ENCODE measurements around the gene GNAI1. TPM values are rescaled to one million over a fixed set of nuclear protein-coding genes. Genes with fewer than 3 reads are reported as not detected.

GNAI1 gene
- total RNA-seq, 1 donor from 2014 or later: 0.35 TPM

DNA sequence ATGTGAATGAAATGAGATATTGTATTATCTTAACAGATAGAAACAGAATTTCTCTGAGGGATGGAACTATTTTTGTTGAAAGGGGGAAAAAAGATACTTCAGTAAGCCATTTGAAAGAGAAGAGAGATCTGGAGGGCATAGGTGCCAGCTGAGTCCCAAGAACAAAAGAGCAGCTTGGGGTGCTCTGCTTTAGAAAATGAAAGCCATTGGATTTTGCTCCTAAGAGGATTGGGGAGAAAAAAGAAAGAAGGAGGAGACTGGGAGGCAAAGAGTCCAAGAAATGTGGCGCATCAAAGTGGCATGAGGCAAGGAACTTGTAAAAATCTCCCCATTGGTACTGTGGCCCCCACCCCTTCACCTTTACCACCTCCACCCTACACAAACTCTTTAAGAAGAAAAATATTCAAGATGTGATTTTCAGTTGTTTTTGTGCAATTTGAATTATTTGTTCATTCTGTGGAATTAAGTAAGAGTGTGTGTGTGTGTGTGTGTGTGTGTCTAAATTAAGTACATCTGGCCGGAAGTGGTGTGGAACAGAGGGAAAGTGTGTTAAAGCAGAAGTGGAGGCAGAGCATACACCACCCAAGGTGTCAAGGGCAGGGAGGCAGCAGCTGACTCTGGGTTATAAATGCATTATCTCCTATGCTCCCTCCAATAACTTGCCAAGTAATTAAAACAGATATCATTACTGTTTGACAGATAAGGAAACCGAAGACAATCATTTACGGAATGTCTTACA is 9.9 kb upstream of the GNAI1 start:
- Mint-ChIP-seq H3K27me3 (no peaks in the 10 kb centered on the region), H3K4me1 (no peaks in the 10 kb centered on the region), H3K9me3 (no peaks in the 10 kb centered on the region), H3K4me3 (no peak overlapping the region), H3K27ac (no peak overlapping the region), H3K36me3 (ENCODE audit: low read depth) (no peaks in the 10 kb centered on the region)
- ChIA-PET CTCF (no interaction called here), POLR2A (no interaction called here)
- no peak for ATAC-seq (ENCODE audit: low read depth)
- intact Hi-C loops (cut with micrococcal nuclease): no loop called here
- no peak for DNase-seq
- TF ChIP-seq, protein P1, sequence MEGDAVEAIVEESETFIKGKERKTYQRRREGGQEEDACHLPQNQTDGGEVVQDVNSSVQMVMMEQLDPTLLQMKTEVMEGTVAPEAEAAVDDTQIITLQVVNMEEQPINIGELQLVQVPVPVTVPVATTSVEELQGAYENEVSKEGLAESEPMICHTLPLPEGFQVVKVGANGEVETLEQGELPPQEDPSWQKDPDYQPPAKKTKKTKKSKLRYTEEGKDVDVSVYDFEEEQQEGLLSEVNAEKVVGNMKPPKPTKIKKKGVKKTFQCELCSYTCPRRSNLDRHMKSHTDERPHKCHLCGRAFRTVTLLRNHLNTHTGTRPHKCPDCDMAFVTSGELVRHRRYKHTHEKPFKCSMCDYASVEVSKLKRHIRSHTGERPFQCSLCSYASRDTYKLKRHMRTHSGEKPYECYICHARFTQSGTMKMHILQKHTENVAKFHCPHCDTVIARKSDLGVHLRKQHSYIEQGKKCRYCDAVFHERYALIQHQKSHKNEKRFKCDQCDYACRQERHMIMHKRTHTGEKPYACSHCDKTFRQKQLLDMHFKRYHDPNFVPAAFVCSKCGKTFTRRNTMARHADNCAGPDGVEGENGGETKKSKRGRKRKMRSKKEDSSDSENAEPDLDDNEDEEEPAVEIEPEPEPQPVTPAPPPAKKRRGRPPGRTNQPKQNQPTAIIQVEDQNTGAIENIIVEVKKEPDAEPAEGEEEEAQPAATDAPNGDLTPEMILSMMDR (IDR thresholded peaks at IDR 0.05): no peak

- Mint-ChIP-seq H3K4me3 (no peak overlapping the region), H3K36me3 (ENCODE audit: low read depth) (no peaks in the 10 kb centered on the region), H3K9me3 (peaks cover 3% of the 10 kb centered on the region), H3K27me3 (no peaks in the 10 kb centered on the region), H3K4me1 (no peaks in the 10 kb centered on the region), H3K27ac (no peak overlapping the region)
- TF ChIP-seq, protein P1 (IDR thresholded peaks at IDR 0.05): no peak
- DNase-seq (no peak), ATAC-seq (ENCODE audit: low read depth) (no peak)
- ChIA-PET POLR2A (no interaction called here), CTCF (no interaction called here)
- intact Hi-C loops (cut with micrococcal nuclease): no loop called here
Measured at GRCh38 chr7:80127412-80128160, 7.0 kb upstream of the GNAI1 start.

DNA sequence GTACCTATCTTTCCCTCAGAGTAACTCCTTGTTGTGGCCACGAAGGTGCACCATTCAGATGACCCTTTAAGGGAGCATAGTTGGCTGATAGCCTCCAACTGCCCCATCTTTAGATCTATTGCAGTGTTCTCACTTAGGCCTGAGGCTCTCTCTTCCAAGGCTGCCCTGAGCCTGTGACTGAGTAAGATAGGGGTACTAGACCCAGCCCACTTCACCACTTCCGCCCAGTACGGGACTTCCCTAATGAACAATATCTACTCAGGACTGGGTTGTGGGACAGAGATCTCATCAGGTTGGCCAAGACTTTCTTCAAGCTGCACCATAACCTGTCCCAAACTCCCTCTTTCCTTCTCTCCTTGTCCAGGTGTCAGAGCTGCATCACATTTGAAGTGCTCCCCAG is 5.7 kb upstream of the GNAI1 start:
- Mint-ChIP-seq H3K27me3 (peaks cover 7% of the 10 kb centered on the region), H3K9me3 (peaks cover 3% of the 10 kb centered on the region), H3K36me3 (ENCODE audit: low read depth) (no peaks in the 10 kb centered on the region), H3K27ac (no peak overlapping the region), H3K4me1 (no peaks in the 10 kb centered on the region), H3K4me3 (no peak overlapping the region)
- ChIA-PET POLR2A (no interaction called here), CTCF (no interaction called here)
- TF ChIP-seq, protein P1 (IDR thresholded peaks at IDR 0.05): no peak
- ATAC-seq (ENCODE audit: low read depth) (no peak), DNase-seq (no peak)
- intact Hi-C loops (cut with micrococcal nuclease): no loop called here

DNA sequence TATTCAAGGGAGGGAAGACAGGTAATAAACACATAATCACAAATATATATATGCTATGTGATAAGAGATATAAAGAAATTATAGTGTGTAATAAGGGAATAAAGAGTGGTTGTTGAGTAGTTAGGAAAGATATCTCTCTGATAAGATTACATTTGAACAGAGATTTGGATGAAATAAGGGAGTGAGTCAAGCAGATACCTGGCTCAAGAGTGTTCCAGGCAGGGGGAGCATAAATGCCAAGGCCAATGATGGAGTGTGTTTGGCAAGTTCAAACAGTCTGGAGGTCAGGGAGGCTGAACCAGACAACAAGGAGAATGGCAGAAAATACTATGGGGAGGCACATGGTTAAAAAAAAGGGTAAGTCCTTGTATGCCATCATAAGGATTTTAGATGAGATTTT is 4.8 kb upstream of the GNAI1 start:
- H3K27ac Mint-ChIP-seq: no peak overlapping the region
- H3K27me3 Mint-ChIP-seq: peaks cover 12% of the 10 kb centered on the region
- ChIA-PET POLR2A (no interaction called here), CTCF (no interaction called here)
- H3K4me3 Mint-ChIP-seq: no peak overlapping the region
- intact Hi-C loops (cut with micrococcal nuclease): no loop called here
- ATAC-seq (ENCODE audit: low read depth) (no peak), DNase-seq (no peak)
- H3K36me3 Mint-ChIP-seq (ENCODE audit: low read depth): no peaks in the 10 kb centered on the region
- peaks cover 2% of the 10 kb centered on the region for H3K4me1 Mint-ChIP-seq
- TF ChIP-seq, protein P1 (IDR thresholded peaks at IDR 0.05): no peak
- peaks cover 3% of the 10 kb centered on the region for H3K9me3 Mint-ChIP-seq

- ATAC-seq (ENCODE audit: low read depth) (no peak), DNase-seq (no peak)
- Mint-ChIP-seq H3K9me3 (peaks cover 3% of the 10 kb centered on the region), H3K27ac (no peak overlapping the region), H3K27me3 (peaks cover 20% of the 10 kb centered on the region), H3K4me3 (no peak overlapping the region), H3K4me1 (peaks cover 8% of the 10 kb centered on the region), H3K36me3 (ENCODE audit: low read depth) (no peaks in the 10 kb centered on the region)
- intact Hi-C loops (cut with micrococcal nuclease): no loop called here
- TF ChIP-seq, protein P1 (IDR thresholded peaks at IDR 0.05): no peak
- ChIA-PET CTCF (no interaction called here), POLR2A (no interaction called here)
Measured at GRCh38 chr7:80131675-80132435, 2.8 kb upstream of the GNAI1 start.

Data from activated B cell treated with CpG ODN at 0.5 μM for 24 hours (primary cell).